Fibroblast of mammary gland (primary cell): ENCODE measurements around the gene CRTC1.
A peak's percentile ranks its signal among the peaks of the same experiment; 100 is the strongest.

Experiments used
- DNase-seq: peaks from one replicate; pipeline ENCODE4 v3.0.0-alpha.2; 2010; ENCODE audit warnings: low read depth
- H3K4me3 ChIP-seq: 2 replicates; pipeline ENCODE4 v1.5.1; 2011; ENCODE audit warnings: low read depth, mild to moderate bottlenecking, low read length, moderate library complexity; ENCODE audit not compliant: control insufficient read depth
- CTCF ChIP-seq: conservative IDR thresholded peaks from 2 replicates; pipeline ENCODE4 v1.5.1; 2011; ENCODE audit warnings: low read depth, low read length, inconsistent platforms; ENCODE audit not compliant: control insufficient read depth, insufficient read depth

The CRTC1 gene

GRCh38 chr19:18684642-18684993, 1.1 kb downstream of the CRTC1 start:
- no peak for DNase-seq
- TF ChIP-seq CTCF = no peak
- no peak overlapping the region for H3K4me3 ChIP-seq

- no peak for TF ChIP-seq CTCF
- peak; percentile 7 for DNase-seq
- no peak overlapping the region for H3K4me3 ChIP-seq
These were observed 2.2 kb downstream of the CRTC1 start for GRCh38 chr19:18685597-18686190.

- TF ChIP-seq CTCF = no peak
- H3K4me3 ChIP-seq = no peak overlapping the region
- DNase-seq = no peak
These were observed 4.4 kb downstream of the CRTC1 start for GRCh38 chr19:18687740-18688465.

DNA sequence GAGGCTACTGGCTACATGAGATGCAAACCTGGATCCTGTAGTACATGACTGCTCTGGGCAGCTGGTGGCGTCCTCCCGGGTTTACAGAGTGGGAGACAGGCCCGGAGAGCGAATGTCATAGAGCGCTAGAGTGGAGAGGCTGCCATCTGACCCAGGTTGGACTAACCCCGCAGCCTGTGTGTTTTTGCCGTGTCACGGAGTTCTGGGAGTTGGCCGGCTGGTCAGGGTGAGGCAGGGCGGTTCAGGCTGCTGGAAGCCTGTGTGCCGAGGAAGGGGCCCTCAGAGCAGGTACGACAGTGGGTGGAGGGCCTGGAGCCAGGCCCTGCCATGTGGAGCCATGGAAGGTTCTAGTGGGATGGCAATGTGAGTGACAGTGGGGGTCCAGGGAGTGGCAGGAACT, 12.5 kb downstream of the CRTC1 start:
- H3K4me3 ChIP-seq = no peak overlapping the region
- no peak for DNase-seq
- TF ChIP-seq CTCF = no peak

GRCh38 chr19:18697680-18698079, 14.2 kb downstream of the CRTC1 start:
- no peak for DNase-seq
- no peak for TF ChIP-seq CTCF
- H3K4me3 ChIP-seq = no peak overlapping the region

- no peak for DNase-seq
- TF ChIP-seq CTCF = no peak
- no peak overlapping the region for H3K4me3 ChIP-seq
These were observed 15.1 kb downstream of the CRTC1 start for GRCh38 chr19:18698321-18699167.
